ENCODE results near the gene SCAMP5.

Gene SCAMP5

DNA sequence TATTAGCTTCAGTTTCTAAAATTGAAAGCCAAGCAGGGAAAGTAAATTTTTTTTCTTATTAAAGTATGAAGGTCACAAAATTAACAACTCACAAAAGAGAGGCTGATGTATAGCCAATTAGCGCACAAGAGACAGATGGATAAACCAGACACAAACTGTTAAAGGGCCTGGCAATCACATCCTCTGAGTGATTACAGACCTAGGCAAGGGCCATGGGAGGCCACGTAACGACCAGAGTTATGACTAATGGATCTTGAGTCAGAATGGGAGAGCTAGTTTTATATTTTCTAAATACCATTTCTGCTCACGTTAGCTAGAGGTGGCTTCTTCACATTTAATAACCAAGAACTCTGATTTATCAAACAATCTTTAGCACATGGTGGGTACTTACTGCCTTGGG, 17.8 kb upstream of the SCAMP5 start:
- DNase-seq: no peak

- no peak for DNase-seq
Observed at GRCh38 chr15:74978077-74978476, 17.3 kb upstream of the SCAMP5 start.

DNA sequence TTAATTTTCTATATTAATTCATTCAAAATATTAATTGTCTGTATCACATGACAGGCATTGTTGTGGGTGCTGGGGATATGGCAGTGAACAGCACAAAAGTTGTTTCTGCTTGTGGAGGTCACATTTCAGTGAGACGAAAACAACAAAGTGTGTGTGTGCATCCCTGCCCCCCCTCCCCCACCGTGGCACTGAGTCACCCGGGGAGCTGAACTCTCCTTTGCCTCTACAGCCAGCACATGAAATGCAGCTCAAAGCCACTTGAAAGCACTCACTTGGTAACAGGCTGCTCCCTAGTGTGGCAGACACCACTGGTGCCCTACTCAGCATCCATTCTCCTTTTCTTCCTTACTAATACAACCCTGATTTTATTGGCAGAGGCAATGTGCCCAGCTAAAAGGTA, 16.9 kb upstream of the SCAMP5 start:
- no peak for DNase-seq

DNA sequence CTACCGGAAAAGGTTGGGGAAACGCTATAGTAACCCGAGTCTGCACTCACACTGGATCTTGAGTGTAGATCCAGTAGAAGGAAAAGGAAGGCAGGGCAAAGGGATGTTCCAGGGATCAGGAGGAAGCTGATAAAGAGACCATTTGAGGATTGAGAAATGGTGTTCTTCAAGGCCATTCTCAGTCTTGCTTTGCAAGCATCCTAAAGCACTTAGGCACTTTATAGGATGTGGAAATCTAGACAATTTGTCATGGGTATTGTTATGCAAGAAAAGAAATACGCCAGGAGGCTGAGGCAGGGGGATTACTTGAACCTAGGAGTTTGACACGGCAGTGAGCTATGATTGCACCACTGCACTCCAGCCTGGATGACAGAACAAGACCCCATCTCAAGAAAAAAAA, 13.2 kb upstream of the SCAMP5 start:
- peak; percentile 57 to 66 for DNase-seq

DNA sequence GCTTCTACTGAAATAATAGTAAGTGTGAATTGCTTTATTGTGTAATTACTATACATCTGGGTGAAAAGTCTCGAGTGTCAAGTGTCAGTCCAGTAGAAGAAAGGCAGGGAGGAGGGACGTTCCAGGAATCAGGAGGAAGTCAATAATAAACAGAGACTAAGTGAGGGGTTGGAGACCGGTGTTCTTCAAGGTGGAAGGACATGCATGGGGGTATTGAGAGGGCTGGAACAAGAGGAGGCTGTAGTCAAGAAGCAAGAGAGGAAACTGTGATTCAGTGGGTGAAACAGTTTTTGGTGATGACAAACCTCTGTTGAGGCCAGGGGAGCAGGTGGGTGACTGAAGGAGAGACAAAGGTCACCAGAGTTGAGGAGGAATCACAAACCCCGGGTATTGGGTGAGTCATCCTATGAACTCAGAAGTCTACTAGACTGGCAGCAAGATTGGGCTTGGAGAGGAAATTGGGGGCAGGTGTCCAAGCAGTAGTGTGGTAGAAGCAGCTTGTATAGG, 11.6 kb upstream of the SCAMP5 start:
- peak; percentile 72 for DNase-seq

DNA sequence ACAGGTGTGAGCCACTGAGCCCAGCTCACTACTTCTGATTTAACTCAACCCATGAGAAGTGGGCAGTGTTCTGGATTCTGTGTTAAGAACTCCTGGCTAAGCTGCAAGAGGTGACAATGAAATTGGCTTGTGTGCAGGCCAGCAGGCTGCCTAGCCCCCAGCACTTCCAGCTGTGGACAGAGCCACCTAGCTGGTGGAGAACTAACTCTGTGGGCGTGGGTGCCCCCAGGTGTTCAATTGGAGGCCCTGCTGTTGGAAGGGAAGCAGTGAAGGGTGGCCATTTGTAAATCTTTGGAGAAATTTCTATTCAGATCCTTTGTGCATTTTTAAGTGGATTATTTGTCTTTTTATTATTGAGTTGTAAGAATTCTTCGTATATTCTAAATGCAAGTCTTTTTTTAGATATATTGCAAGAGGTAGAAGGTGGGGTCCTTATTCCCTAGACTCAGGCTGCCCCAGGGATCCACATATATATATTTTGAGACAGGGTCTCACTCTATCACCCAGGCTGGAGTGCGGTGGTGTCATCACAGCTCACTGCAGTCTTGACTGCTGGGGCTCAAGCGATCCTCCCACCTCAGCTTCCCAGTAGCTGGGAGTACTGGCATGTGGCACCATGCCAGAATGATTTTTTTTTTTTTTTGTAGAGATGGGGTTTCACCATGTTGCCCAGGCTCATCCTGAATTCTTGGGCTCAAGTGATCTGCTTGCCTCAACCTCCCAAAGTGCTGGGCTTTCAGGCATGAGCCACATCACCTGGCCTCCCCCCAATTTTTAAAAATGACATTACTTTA, 7.2 kb upstream of the SCAMP5 start:
- no peak for DNase-seq

- DNase-seq: no peak
Observed at GRCh38 chr15:74989527-74989926, 5.8 kb upstream of the SCAMP5 start.

DNA sequence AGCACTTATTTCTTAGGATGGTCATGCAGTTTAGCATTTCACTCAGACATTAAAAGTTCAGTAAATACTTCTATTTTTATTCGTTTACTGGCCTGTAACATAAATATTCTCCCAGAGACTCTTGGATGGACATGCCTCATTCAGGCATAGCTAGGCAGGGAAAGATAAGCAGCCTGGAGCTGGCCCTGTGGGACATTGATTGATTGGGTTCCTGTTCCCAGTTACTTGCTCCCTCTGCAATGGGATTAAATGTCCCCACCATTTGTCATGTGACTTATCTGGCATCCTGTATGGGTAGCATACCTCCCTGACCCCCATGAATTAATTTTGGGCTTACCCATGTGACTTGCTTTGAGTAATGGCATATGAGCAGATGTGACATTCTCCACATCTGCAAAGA, 2.7 kb upstream of the SCAMP5 start:
- DNase-seq: no peak

- DNase-seq: no peak
Observed at GRCh38 chr15:74994236-74994635, 1.1 kb upstream of the SCAMP5 start.

GRCh38 chr15:74994685-74995084, 678 bp upstream of the SCAMP5 start:
- DNase-seq: no peak

GRCh38 chr15:74995779-74996765, 709 bp downstream of the SCAMP5 start:
- DNase-seq: no peak

DNA sequence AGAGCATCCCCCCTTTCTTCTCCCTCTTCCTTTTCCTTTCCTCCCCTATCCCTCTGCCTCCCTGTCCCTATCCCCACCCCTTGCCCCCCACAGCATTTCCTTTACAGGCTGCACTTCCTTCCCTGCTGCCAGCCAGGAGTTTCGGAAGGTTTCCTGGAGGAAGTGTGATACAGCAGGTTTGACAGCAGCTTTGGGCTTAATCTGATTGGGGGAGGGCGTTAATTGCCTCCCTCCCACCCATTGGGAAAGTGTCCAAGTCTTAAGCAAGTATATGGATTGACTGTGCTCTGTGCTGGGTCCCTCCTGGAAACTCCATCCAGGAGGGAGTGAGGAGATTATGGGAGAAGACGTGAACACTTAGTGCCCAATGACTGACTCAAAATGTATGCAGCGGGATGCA, 1.8 kb downstream of the SCAMP5 start:
- no peak for DNase-seq

DNA sequence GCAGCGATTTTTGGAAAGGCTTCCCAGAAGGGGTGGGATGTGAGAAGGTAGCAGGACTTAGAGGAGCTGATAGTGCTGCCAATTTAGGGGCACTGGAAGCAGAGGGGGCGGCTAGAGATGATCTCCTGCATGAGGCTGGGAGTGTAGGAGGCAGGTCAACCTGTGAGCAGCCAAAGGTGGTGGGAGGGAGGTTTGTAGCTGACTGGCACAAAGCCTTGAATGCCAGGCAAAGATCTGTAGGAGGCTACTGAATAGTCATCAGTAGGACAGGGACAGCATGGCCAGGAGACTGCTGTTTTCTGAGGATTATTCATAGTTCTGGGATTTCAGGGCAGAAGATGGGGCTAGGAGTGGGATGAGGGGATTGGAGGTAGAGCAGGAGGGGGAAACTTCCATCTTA, 2.2 kb downstream of the SCAMP5 start:
- DNase-seq: no peak

GRCh38 chr15:75001310-75001709, 5.9 kb downstream of the SCAMP5 start:
- DNase-seq: no peak

- no peak for DNase-seq
Observed at GRCh38 chr15:75002398-75002797, 7.0 kb downstream of the SCAMP5 start.

GRCh38 chr15:75007216-75007615, 11.9 kb downstream of the SCAMP5 start:
- peak in 1 of 2 donors; percentile 23 for DNase-seq

GRCh38 chr15:75008221-75008625, 12.9 kb downstream of the SCAMP5 start:
- DNase-seq: peak; percentile 11 to 62

DNA sequence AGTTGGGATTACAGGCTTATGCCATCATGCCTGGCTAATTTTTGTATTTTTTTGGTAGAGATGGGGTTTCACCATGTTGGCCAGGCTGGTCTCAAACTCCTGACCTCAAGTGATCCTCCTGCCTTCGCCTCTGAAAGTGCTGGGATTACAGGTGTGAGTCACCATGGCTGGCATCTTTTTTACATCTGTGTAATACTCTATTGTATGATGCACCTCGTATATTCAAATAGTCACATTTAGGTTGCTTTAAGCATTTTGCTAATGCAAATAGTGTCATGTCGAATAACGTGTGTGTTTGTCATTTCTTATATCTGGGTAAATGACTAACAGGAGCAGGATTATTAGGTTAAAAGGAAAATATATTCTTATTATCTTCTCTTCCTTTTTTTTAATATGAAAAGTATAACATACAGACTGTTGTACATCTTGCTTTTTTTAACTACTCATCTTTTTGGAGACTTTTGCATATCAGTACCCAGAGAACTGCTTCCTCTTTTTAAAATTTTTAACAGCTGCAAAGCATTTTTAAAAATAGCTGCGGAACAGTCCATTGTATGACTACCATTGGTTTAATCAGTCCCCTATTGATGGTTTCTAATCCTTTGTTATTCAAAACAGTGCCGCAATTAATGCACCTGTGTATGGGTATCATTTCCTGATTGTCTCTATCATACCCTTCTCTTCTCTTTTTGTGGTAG, 13.4 kb downstream of the SCAMP5 start:
- DNase-seq: peak; percentile 20 to 53

- DNase-seq: no peak
Observed at GRCh38 chr15:75016431-75016830, 21.1 kb downstream of the SCAMP5 start.

- no peak for DNase-seq
Observed at GRCh38 chr15:75019916-75020315, 24.6 kb downstream of the SCAMP5 start.

DNA sequence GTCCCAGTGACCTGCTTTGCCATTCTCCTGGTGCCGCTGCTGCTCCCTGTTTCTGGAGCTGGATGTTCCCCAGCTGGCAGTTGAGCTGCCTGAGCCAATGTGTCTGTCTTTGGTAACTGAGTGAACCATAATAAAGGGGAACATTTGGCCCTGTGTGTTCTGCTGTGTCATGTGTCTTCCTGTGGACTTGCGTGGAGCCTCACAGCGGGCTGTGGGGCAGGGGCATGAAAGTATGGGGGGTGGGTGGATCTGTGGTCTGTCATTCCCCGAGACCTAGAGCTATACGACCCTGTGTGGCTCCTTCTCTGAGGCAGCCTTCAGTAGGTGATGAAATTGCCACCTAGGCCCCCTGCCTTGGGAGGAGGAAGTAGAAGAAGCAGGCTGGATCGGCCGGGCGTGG, 26.0 kb downstream of the SCAMP5 start:
- no peak for DNase-seq

- no peak for DNase-seq
Observed at GRCh38 chr15:75022783-75023180, 27.4 kb downstream of the SCAMP5 start.
